ENCODE data around the gene RGS9. TPM values are rescaled to one million over a fixed set of nuclear protein-coding genes. Genes with fewer than 3 reads are reported as not detected.

Gene RGS9
- total and polyA plus RNA-seq, 2 experiments from 2014 or later: 12.8 to 29.6 TPM

DNA sequence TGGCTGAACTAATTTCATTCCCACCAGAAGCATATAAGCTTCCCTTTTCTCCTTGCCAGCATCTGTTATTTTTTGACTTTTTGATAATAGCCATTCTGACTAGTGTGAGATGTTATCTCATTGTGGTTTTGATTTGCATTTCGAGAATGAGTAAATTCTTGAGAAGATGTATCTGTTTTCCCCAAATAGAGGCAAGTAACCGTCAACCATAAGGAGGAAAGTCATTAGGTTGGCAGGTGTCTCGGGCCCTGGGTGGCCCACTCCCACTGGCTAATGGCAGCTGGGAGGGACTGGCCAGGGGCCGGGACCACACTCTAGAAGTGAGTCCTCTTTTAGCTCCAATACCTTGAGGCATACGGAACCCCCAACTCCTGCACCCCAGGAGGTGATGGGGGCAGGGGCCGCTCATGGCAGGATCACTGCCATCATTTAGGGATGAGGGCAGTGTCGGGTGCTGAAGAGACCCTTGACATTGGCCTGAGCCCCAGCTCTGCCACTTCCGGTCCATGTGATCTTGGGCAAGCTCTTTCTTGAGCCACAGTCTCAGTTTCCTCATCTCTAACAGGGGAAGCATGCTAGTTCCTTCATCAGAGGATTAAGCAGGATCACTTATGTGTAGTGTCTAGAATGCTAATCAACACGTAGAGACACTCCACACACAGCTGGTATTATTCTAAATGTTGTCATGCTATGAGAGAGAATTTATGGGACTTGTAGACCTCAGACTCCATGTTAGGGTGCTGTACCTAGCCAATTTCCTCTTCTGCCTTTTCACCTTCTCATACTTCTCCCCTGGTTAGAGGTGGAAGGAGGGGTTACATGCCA is 44.3 kb downstream of the RGS9 start:
- H3K9me2 ChIP-seq (ENCODE audit: insufficient read depth): peaks cover 14% of the 10 kb centered on the region
- Mint-ChIP-seq H3K4me3 (no peak overlapping the region), H3K36me3 (ENCODE audit: low read depth) (no peaks in the 10 kb centered on the region; the same call in 2 of the 3 replicates), H3K9me3 (no peaks in the 10 kb centered on the region; the same call in 2 of the 3 replicates), H3K27me3 (ENCODE audit: insufficient read depth, low read depth, poor library complexity) (peaks cover 6% of the 10 kb centered on the region), H3K27ac (no peak overlapping the region), H3K4me1 (peaks cover 43% of the 10 kb centered on the region)
- no peak for TF ChIP-seq STAT1 (IDR thresholded peaks at IDR 0.05; ENCODE audit: unreplicated experiment)
- TF ChIP-seq NANOG (IDR thresholded peaks at IDR 0.05; ENCODE audit: borderline replicate concordance): no peak
- TF ChIP-seq ZNF114 (CRISPR knock-in tag; IDR thresholded peaks at IDR 0.05): no peak
- TF ChIP-seq EZH2 (IDR thresholded peaks at IDR 0.05; ENCODE audit: low read depth, unreplicated experiment): no peak
- TF ChIP-seq EZH2phosphoT487 (IDR thresholded peaks at IDR 0.05; ENCODE audit: unreplicated experiment): no peak
- TF ChIP-seq ZNF331 (CRISPR knock-in tag; IDR thresholded peaks at IDR 0.05; ENCODE audit: low read depth): no peak
- TF ChIP-seq, protein P1, sequence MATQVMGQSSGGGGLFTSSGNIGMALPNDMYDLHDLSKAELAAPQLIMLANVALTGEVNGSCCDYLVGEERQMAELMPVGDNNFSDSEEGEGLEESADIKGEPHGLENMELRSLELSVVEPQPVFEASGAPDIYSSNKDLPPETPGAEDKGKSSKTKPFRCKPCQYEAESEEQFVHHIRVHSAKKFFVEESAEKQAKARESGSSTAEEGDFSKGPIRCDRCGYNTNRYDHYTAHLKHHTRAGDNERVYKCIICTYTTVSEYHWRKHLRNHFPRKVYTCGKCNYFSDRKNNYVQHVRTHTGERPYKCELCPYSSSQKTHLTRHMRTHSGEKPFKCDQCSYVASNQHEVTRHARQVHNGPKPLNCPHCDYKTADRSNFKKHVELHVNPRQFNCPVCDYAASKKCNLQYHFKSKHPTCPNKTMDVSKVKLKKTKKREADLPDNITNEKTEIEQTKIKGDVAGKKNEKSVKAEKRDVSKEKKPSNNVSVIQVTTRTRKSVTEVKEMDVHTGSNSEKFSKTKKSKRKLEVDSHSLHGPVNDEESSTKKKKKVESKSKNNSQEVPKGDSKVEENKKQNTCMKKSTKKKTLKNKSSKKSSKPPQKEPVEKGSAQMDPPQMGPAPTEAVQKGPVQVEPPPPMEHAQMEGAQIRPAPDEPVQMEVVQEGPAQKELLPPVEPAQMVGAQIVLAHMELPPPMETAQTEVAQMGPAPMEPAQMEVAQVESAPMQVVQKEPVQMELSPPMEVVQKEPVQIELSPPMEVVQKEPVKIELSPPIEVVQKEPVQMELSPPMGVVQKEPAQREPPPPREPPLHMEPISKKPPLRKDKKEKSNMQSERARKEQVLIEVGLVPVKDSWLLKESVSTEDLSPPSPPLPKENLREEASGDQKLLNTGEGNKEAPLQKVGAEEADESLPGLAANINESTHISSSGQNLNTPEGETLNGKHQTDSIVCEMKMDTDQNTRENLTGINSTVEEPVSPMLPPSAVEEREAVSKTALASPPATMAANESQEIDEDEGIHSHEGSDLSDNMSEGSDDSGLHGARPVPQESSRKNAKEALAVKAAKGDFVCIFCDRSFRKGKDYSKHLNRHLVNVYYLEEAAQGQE (IDR thresholded peaks at IDR 0.05; ENCODE audit: unreplicated experiment): no peak
- no peak overlapping the region for H3K4me3 ChIP-seq
- no peak overlapping the region for H3K27ac ChIP-seq (ENCODE audit: low read depth)
- no peaks in the 10 kb centered on the region for H3K79me2 ChIP-seq (replicated peaks; ENCODE audit: insufficient read depth)
- peaks cover 27% of the 10 kb centered on the region for H3K4me1 ChIP-seq (ENCODE audit: insufficient read depth)
- no peak for DNase-seq (ENCODE audit: low spot score)
- no peaks in the 10 kb centered on the region for H3F3A ChIP-seq (replicated peaks; ENCODE audit: low read depth)
- no peak for ATAC-seq
- no peak overlapping the region for H3K4me2 ChIP-seq
- no peaks in the 10 kb centered on the region for H3K36me3 ChIP-seq (ENCODE audit: insufficient read depth)
- H4K20me1 ChIP-seq (replicated peaks; ENCODE audit: insufficient read depth): no peaks in the 10 kb centered on the region
- H3K27me3 ChIP-seq (ENCODE audit: insufficient read depth): no peaks in the 10 kb centered on the region
- no peak overlapping the region for H2AFZ ChIP-seq

DNA sequence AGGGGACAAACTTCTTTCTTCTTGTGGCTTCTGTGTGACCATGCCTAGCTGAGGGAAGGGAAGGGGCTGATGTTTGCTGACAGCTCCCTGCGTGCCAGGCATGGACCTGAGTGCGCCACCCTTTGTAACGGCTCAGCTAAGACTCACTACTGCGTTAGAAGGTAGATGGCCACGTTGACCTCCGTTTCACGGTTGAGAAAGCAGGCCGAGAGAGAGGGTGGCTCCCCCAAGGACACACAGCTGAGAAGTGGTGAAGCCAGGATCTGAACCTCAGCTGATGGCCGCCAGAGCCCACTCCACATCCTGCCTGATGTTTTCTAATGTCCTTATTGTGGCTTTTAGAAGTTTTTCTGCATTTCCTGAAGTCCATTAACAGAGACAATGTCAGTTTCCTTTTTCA is 45.1 kb downstream of the RGS9 start:
- Mint-ChIP-seq H3K4me3 (no peak overlapping the region), H3K36me3 (ENCODE audit: low read depth) (no peaks in the 10 kb centered on the region; the same call in 2 of the 3 replicates), H3K4me1 (peaks cover 43% of the 10 kb centered on the region), H3K9me3 (no peaks in the 10 kb centered on the region), H3K27me3 (ENCODE audit: insufficient read depth, low read depth, poor library complexity) (peaks cover 6% of the 10 kb centered on the region), H3K27ac (peak overlapping the region; percentile 97; the same call in 1 of the 2 replicates)
- no peak overlapping the region for H3K4me3 ChIP-seq
- no peaks in the 10 kb centered on the region for H3K27me3 ChIP-seq (ENCODE audit: insufficient read depth)
- H3K9me2 ChIP-seq (ENCODE audit: insufficient read depth): peaks cover 6% of the 10 kb centered on the region; the same call in 1 of the 2 replicates
- no peaks in the 10 kb centered on the region for H3K36me3 ChIP-seq (ENCODE audit: insufficient read depth)
- H2AFZ ChIP-seq: no peak overlapping the region
- H3K4me1 ChIP-seq (ENCODE audit: insufficient read depth): peaks cover 30% of the 10 kb centered on the region
- H3K79me2 ChIP-seq (replicated peaks; ENCODE audit: insufficient read depth): no peaks in the 10 kb centered on the region
- DNase-seq (ENCODE audit: low spot score): no peak
- no peak for ATAC-seq
- no peak overlapping the region for H3K4me2 ChIP-seq
- no peaks in the 10 kb centered on the region for H4K20me1 ChIP-seq (replicated peaks; ENCODE audit: insufficient read depth)
- 0 out of 2 replicates have a peak overlapping the region, but pooled peaks have one; percentile 60 for H3K27ac ChIP-seq (ENCODE audit: low read depth)
- no peaks in the 10 kb centered on the region for H3F3A ChIP-seq (replicated peaks; ENCODE audit: low read depth)
- TF ChIP-seq JUNB (IDR thresholded peaks at IDR 0.05; ENCODE audit: unreplicated experiment): no peak
- TF ChIP-seq, protein P1 (IDR thresholded peaks at IDR 0.05; ENCODE audit: unreplicated experiment): no peak
- no peak for TF ChIP-seq EZH2phosphoT487 (IDR thresholded peaks at IDR 0.05; ENCODE audit: unreplicated experiment)
- TF ChIP-seq, protein P2, sequence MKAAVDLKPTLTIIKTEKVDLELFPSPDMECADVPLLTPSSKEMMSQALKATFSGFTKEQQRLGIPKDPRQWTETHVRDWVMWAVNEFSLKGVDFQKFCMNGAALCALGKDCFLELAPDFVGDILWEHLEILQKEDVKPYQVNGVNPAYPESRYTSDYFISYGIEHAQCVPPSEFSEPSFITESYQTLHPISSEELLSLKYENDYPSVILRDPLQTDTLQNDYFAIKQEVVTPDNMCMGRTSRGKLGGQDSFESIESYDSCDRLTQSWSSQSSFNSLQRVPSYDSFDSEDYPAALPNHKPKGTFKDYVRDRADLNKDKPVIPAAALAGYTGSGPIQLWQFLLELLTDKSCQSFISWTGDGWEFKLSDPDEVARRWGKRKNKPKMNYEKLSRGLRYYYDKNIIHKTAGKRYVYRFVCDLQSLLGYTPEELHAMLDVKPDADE (IDR thresholded peaks at IDR 0.05): no peak
- no peak for TF ChIP-seq ZNF331 (CRISPR knock-in tag; IDR thresholded peaks at IDR 0.05; ENCODE audit: low read depth)
- TF ChIP-seq POLR2AphosphoS5 (IDR thresholded peaks at IDR 0.05; ENCODE audit: low read depth): no peak
- no peak for TF ChIP-seq ZNF114 (CRISPR knock-in tag; IDR thresholded peaks at IDR 0.05)
